Dermis microvascular lymphatic vessel endothelial cell (primary cell): ENCODE results near the gene DHX16. TPM values are rescaled to one million over a fixed set of nuclear protein-coding genes. Genes with fewer than 3 reads are reported as not detected.

Source experiments
- DNase-seq, 2 donors: peaks; one replicate each; pipeline versions ENCODE4 v3.0.0 to v3.0.0-alpha.2; 2010; ENCODE audit warnings: low read depth in 2 of 2
- total RNA-seq: library from RNA; depleted of rRNA; stranded (reverse); fragments of >200 nt; gene quantifications from 2 replicates; pipeline ENCODE4 v1.2.1, GENCODE V29; 2014

DHX16 gene
- total RNA-seq, 1 donor from 2014 or later = 30.3 TPM

GRCh38 chr6:30610065-30610464, 62.7 kb downstream of the DHX16 start:
- DNase-seq = no peak

GRCh38 chr6:30603961-30604360, 68.8 kb downstream of the DHX16 start:
- no peak for DNase-seq

Other genes starting within 250 kb of the DHX16 start
- 465 and 1,088 TPM in 2 replicates for gene HLA-E, start 183.5 kb downstream of the DHX16 start, total RNA-seq
- gene GNL1, start 116.5 kb downstream of the DHX16 start, total RNA-seq = 43.1 and 53.1 TPM in 2 replicates
- 2.2 and 2.5 TPM in 2 replicates for gene PRR3, start 115.7 kb downstream of the DHX16 start, total RNA-seq
- gene ABCF1, start 101.6 kb downstream of the DHX16 start, total RNA-seq = 29.3 and 43.2 TPM in 2 replicates
- gene PPP1R10, start 55.8 kb downstream of the DHX16 start, total RNA-seq = 9.1 and 10.1 TPM in 2 replicates
- gene MRPS18B, start 55.2 kb downstream of the DHX16 start, total RNA-seq = 35.9 and 60.9 TPM in 2 replicates
- gene ATAT1, start 46.1 kb downstream of the DHX16 start, total RNA-seq = 2.7 and 3.4 TPM in 2 replicates
- gene C6orf136, start 25.9 kb downstream of the DHX16 start, total RNA-seq = 1.7 and 3.2 TPM in 2 replicates
- gene PPP1R18, start 13.6 kb upstream of the DHX16 start, total RNA-seq = 25.2 and 37.4 TPM in 2 replicates
- gene NRM, start 18.0 kb upstream of the DHX16 start, total RNA-seq = 1.8 and 2.1 TPM in 2 replicates
- 4.9 and 5.7 TPM in 2 replicates for gene MDC1, start 44.3 kb upstream of the DHX16 start, total RNA-seq
- gene TUBB, start 47.3 kb upstream of the DHX16 start, total RNA-seq = 397 and 399 TPM in 2 replicates
- 52.5 and 55.2 TPM in 2 replicates for gene FLOT1, start 69.7 kb upstream of the DHX16 start, total RNA-seq
- gene IER3, start 71.5 kb upstream of the DHX16 start, total RNA-seq = 46.3 and 86.1 TPM in 2 replicates
- gene DDR1, start 211.5 kb upstream of the DHX16 start, total RNA-seq = 4.0 and 10.1 TPM in 2 replicates
- 10.4 and 13.7 TPM in 2 replicates for gene GTF2H4, start 235.2 kb upstream of the DHX16 start, total RNA-seq
- gene VARS2, start 241.2 kb upstream of the DHX16 start, total RNA-seq = 11.1 and 16.6 TPM in 2 replicates